ENCODE measurements around the gene DPYSL3. TPM values are rescaled to one million over a fixed set of nuclear protein-coding genes. Genes with fewer than 3 reads are reported as not detected.

The DPYSL3 gene
- total RNA-seq, 1 donor from 2014 or later, result 0.89 TPM

DNA sequence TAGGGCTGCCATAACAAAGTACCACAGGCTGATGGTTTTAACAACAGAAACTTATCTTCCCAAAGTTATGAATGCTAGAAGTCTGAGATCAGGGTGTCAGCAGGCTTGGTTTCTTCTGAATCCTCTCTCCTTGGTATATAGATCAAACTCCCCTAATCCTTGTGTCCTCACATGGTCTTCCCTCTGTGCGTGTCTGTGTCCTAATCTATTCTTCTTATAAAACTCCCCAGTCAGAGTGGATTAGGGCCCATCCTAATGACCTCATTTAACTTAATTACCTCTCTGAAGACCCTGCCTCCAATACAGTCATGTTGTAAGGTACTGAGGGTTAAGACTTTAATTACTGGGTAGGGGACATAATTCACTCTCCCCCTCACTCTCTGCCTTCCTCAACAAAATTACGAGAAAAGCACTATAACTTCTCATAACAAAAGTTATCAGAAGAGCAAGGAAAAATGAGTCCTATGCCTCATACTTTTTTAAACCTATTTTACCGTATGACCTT lies 68.6 kb downstream of the DPYSL3 start:
- no peaks in the 10 kb centered on the region for H3K36me3 Mint-ChIP-seq (ENCODE audit: low read depth)
- intact Hi-C loops (cut with micrococcal nuclease), result no loop called here
- H3K27ac Mint-ChIP-seq, result no peak overlapping the region
- DNase-seq (ENCODE audit: low spot score), result no peak
- no peaks in the 10 kb centered on the region for H3K27me3 Mint-ChIP-seq (ENCODE audit: low read depth)
- H3K4me1 Mint-ChIP-seq (ENCODE audit: low read depth), result no peaks in the 10 kb centered on the region
- no peak overlapping the region for H3K4me3 Mint-ChIP-seq (ENCODE audit: low read depth)
- H3K9me3 Mint-ChIP-seq, result no peaks in the 10 kb centered on the region

DNA sequence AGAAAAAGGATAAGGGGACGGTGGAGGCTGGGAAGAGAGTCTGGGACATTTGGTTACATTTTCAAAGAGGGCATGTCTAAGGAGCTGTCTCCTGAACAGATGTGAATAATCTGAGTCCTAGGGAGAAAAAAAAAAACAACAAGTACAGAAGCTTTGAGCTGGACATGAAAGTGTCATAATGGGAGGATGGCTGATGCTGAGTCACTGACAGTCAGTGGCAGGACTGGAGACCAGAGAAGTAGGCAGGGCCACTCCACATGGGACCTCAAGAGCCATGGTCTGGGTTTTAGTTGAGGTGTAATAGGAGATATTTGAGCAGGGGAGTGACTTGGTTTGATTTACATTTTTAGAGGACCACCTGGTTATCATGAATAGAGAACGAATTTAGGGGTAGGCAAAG lies 70.6 kb downstream of the DPYSL3 start:
- Mint-ChIP-seq H3K4me1 (ENCODE audit: low read depth) (no peaks in the 10 kb centered on the region), H3K27me3 (ENCODE audit: low read depth) (no peaks in the 10 kb centered on the region), H3K9me3 (no peaks in the 10 kb centered on the region), H3K4me3 (ENCODE audit: low read depth) (no peak overlapping the region), H3K36me3 (ENCODE audit: low read depth) (no peaks in the 10 kb centered on the region), H3K27ac (no peak overlapping the region)
- intact Hi-C loops (cut with micrococcal nuclease), result no loop called here
- DNase-seq (ENCODE audit: low spot score), result no peak

DNA sequence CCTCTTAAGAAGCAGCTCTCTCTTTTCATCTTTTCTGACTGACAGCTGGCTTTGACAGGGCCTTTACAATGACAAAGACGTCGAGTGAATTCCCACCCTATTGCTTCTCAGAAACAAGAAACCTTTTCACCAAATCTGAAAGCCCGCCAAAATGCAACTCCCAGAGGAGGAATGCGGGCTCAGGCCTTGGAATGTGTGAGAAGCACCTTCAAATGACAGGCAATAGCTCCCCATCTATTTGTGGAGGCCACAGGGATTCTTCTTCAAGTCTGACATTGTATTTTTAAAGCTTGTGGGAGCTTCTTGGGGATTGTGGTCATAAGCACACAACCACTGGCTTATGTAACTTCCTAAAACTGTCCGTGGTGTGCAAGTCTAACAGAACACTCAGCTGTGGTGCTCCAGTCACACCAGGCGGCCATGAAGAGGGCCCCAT lies 72.7 kb downstream of the DPYSL3 start:
- intact Hi-C loops (cut with micrococcal nuclease), result no loop called here
- no peaks in the 10 kb centered on the region for H3K9me3 Mint-ChIP-seq
- H3K36me3 Mint-ChIP-seq (ENCODE audit: low read depth), result no peaks in the 10 kb centered on the region
- no peak overlapping the region for H3K27ac Mint-ChIP-seq
- DNase-seq (ENCODE audit: low spot score), result no peak
- no peak overlapping the region for H3K4me3 Mint-ChIP-seq (ENCODE audit: low read depth)
- no peaks in the 10 kb centered on the region for H3K27me3 Mint-ChIP-seq (ENCODE audit: low read depth)
- no peaks in the 10 kb centered on the region for H3K4me1 Mint-ChIP-seq (ENCODE audit: low read depth)

DNA sequence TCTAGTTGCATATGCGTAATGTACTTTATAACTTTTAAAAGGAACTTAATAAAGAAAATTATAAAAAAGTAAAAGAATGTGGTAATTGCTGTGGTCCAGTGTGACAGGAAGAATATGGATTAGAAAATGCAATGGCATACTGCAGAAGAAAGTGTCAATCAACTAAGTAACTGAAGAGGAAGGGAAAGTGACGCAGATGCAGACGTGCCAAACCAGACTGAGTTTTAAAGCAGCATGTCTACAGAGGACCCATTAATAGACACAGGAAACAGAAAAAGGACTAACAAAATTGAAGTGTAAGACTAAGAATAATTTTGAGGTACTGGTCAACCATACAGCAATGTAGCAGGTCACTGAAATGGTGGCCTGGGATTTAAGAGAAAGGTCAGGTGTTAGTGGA lies 73.3 kb downstream of the DPYSL3 start:
- intact Hi-C loops (cut with micrococcal nuclease), result no loop called here

DNA sequence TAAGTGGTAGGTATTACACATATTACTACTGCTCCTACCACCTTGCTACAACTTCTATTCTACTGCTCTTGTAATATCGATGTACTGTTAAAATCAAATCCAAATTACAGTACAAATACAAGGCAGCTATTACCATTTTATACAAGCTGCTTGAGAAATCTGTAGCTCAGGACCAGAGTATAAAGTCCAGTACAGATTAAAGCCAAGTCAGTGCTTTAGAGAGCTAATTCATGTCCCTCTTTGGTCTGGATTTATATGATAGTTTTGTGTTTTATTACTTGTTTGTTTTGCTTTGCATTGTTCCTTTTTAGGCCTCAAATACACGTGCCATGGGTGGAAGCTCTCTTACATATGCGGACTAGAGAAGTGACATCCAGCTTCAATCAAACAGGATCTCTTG lies 75.8 kb downstream of the DPYSL3 start:
- DNase-seq (ENCODE audit: low spot score), result no peak
- Mint-ChIP-seq H3K4me3 (ENCODE audit: low read depth) (no peak overlapping the region), H3K4me1 (ENCODE audit: low read depth) (no peaks in the 10 kb centered on the region), H3K27me3 (ENCODE audit: low read depth) (no peaks in the 10 kb centered on the region), H3K9me3 (no peaks in the 10 kb centered on the region), H3K27ac (no peak overlapping the region), H3K36me3 (ENCODE audit: low read depth) (no peaks in the 10 kb centered on the region)
- intact Hi-C loops (cut with micrococcal nuclease), result no loop called here

More for the DNA sequence above, 73.3 kb downstream of the DPYSL3 start:
- H3K4me1 Mint-ChIP-seq (ENCODE audit: low read depth), result no peaks in the 10 kb centered on the region
- no peaks in the 10 kb centered on the region for H3K36me3 Mint-ChIP-seq (ENCODE audit: low read depth)
- H3K4me3 Mint-ChIP-seq (ENCODE audit: low read depth), result no peak overlapping the region
- H3K27ac Mint-ChIP-seq, result no peak overlapping the region
- no peak for DNase-seq (ENCODE audit: low spot score)
- H3K27me3 Mint-ChIP-seq (ENCODE audit: low read depth), result no peaks in the 10 kb centered on the region
- H3K9me3 Mint-ChIP-seq, result no peaks in the 10 kb centered on the region

DNA sequence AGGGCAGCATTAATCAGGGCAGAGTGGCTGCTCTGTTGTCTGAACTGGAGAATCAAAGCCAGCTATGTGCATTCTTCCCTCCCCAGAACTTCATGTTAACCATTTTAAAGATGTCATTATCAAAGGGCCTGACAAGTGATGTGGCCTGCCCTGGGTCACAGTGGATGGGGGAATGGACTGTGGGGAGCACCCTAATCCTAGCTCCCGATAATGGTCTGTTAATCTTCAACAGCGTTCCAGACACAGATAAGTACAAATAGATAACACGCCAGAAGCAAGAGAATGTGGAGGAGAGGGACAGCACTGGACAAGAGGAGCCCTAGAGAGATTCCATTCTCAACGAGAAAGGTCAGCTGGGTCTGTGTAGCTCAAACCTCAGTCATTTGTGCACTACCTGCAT lies 77.5 kb downstream of the DPYSL3 start:
- H3K27ac Mint-ChIP-seq, result no peak overlapping the region
- intact Hi-C loops (cut with micrococcal nuclease), result no loop called here
- H3K4me3 Mint-ChIP-seq (ENCODE audit: low read depth), result no peak overlapping the region
- no peaks in the 10 kb centered on the region for H3K9me3 Mint-ChIP-seq
- no peaks in the 10 kb centered on the region for H3K36me3 Mint-ChIP-seq (ENCODE audit: low read depth)
- no peaks in the 10 kb centered on the region for H3K27me3 Mint-ChIP-seq (ENCODE audit: low read depth)
- H3K4me1 Mint-ChIP-seq (ENCODE audit: low read depth), result no peaks in the 10 kb centered on the region
- no peak for DNase-seq (ENCODE audit: low spot score)

DNA sequence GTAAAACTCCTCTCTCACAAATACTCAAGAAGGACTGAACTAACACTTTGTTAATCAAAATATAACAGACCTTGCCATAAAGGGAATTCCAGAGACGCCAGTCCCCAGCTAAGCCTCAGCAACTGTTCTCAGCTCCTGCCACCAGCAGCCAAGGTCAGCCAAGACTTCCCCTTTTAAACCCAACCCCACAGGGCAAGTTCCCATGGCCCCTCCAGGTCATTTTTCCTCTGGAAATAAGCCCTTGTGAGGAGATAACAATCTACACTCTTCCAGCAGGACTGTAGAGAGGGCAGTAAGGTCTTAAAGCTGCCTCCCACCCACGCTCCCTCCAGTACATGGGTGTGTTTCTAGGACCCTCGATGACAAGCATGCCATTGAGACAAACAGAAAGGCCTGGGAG lies 78.3 kb downstream of the DPYSL3 start:
- Mint-ChIP-seq H3K4me1 (ENCODE audit: low read depth) (no peaks in the 10 kb centered on the region), H3K9me3 (no peaks in the 10 kb centered on the region), H3K27ac (no peak overlapping the region), H3K27me3 (ENCODE audit: low read depth) (no peaks in the 10 kb centered on the region), H3K36me3 (ENCODE audit: low read depth) (no peaks in the 10 kb centered on the region), H3K4me3 (ENCODE audit: low read depth) (no peak overlapping the region)
- intact Hi-C loops (cut with micrococcal nuclease), result no loop called here
- no peak for DNase-seq (ENCODE audit: low spot score)

DNA sequence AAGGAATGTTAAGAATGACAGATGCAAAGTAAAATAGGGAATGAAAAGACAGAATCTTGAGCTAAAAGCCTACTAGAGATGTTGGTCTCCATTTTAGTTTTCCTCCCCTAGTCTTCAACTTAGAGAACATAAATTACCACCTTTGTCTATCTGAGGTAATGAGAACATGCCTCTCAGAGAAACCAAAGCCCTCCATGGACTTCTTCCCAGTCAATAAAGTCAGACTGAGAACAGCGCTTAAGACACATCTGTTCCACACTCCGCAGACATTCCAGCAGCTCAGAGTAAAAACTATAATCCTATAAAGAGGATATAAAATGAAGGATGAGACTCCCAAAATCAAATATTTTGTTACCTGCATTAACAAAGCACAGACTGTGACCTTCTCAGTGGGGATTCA lies 79.2 kb downstream of the DPYSL3 start:
- no peak for DNase-seq (ENCODE audit: low spot score)
- Mint-ChIP-seq H3K4me1 (ENCODE audit: low read depth) (no peaks in the 10 kb centered on the region), H3K27ac (no peak overlapping the region), H3K27me3 (ENCODE audit: low read depth) (no peaks in the 10 kb centered on the region), H3K36me3 (ENCODE audit: low read depth) (no peaks in the 10 kb centered on the region), H3K9me3 (no peaks in the 10 kb centered on the region), H3K4me3 (ENCODE audit: low read depth) (no peak overlapping the region)
- intact Hi-C loops (cut with micrococcal nuclease), result no loop called here

DNA sequence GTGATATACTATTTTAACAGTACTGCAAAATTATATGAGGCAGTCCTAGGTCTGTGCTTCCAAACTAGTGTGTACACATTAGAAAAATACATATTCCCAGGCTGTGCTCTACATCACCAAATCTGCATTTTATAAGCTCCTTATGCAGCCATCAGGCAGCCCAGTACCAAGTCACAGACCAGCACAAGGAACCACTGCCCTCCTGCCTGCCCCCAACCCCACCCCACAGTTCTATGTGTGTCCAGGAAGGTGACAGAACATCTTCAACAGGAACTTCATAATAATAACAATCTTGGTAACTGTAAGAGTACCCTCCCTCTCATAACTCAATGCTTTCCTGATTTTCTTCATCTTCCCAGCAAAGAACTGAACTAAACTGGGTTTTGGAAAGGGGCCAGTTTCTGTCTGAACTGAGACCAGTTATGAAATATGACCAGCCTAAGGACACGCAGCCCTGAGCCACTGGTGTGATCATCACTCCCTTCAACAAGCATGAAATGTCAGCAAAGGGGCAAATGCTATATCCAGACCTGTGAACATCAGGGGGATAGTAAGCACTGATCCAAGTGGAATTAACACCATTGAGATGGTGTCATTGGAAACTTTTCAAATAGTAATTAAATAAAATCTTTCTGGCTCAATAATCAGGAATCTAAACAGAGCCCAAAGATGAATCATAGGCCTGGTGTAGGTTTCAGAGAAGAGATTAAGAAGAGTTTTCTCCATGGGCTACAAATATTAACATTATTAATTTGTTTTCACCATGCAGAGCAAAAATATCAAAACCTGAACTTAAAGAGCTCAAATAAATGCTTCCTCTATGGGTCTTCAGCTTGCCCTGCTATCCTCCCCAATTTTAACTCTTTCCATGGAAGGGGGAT lies 82.1 kb downstream of the DPYSL3 start:
- no peaks in the 10 kb centered on the region for H3K9me3 Mint-ChIP-seq
- H3K4me1 Mint-ChIP-seq (ENCODE audit: low read depth), result no peaks in the 10 kb centered on the region
- H3K27ac Mint-ChIP-seq, result no peak overlapping the region
- no peak overlapping the region for H3K4me3 Mint-ChIP-seq (ENCODE audit: low read depth)
- H3K27me3 Mint-ChIP-seq (ENCODE audit: low read depth), result no peaks in the 10 kb centered on the region
- DNase-seq (ENCODE audit: low spot score), result no peak
- no peaks in the 10 kb centered on the region for H3K36me3 Mint-ChIP-seq (ENCODE audit: low read depth)
- intact Hi-C loops (cut with micrococcal nuclease), result no loop called here

DNA sequence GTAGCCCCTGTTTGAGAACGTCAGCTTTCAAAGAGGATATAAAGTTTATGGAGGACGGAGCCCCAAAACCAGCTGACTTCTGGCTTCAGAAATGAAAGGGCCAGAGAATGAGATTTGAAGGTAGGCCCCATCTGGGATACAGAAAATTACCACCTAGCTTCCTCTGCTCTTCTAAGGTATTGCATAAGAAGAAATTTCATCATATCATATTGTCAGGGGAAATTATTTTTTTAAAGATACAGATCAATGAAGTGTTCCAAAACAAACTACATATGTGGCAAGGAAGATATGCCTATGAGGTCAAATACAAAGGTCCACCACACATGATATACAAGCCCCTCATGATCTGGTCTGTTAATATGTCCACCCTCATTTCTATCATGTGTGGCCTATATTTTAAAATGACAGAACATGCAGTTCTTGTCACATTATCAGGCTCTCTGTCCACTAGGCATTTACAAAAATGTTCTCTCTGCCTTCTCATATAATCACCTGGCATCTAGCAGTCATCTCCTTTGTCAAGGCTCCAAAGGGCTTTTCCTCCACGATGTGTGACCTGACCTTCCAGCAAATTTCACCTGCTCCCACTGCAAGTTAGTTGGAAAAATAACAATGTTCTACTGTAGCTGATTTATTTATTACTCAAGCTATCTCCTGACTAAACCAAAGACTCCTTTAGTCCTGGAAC lies 83.1 kb downstream of the DPYSL3 start:
- H3K27ac Mint-ChIP-seq, result no peak overlapping the region
- DNase-seq (ENCODE audit: low spot score), result no peak
- intact Hi-C loops (cut with micrococcal nuclease), result no loop called here
- no peak overlapping the region for H3K4me3 Mint-ChIP-seq (ENCODE audit: low read depth)
- no peaks in the 10 kb centered on the region for H3K36me3 Mint-ChIP-seq (ENCODE audit: low read depth)
- H3K9me3 Mint-ChIP-seq, result no peaks in the 10 kb centered on the region
- no peaks in the 10 kb centered on the region for H3K4me1 Mint-ChIP-seq (ENCODE audit: low read depth)
- H3K27me3 Mint-ChIP-seq (ENCODE audit: low read depth), result no peaks in the 10 kb centered on the region

DNA sequence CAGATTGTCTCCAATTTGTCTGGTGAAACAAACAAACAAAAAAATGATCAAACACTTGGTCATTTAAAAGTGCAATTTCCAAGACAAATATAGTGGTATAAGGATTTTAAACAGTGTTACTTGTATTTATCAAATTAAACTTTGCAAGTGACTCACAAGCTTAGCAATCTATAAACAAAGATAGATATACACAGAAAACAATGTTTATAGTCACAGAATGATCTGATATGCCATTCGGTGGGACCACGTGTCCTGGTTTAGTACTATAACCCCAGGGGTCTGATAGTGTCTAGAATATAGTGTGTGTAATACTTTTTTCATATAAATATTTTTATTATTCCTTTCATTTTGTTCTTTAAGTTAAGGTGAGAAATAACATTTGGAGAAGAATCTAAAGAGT lies 91.3 kb downstream of the DPYSL3 start:
- Mint-ChIP-seq H3K36me3 (ENCODE audit: low read depth) (no peaks in the 10 kb centered on the region), H3K27me3 (ENCODE audit: low read depth) (no peaks in the 10 kb centered on the region), H3K27ac (no peak overlapping the region), H3K9me3 (no peaks in the 10 kb centered on the region), H3K4me3 (ENCODE audit: low read depth) (no peak overlapping the region), H3K4me1 (ENCODE audit: low read depth) (no peaks in the 10 kb centered on the region)
- DNase-seq (ENCODE audit: low spot score), result no peak
- intact Hi-C loops (cut with micrococcal nuclease), result no loop called here

DNA sequence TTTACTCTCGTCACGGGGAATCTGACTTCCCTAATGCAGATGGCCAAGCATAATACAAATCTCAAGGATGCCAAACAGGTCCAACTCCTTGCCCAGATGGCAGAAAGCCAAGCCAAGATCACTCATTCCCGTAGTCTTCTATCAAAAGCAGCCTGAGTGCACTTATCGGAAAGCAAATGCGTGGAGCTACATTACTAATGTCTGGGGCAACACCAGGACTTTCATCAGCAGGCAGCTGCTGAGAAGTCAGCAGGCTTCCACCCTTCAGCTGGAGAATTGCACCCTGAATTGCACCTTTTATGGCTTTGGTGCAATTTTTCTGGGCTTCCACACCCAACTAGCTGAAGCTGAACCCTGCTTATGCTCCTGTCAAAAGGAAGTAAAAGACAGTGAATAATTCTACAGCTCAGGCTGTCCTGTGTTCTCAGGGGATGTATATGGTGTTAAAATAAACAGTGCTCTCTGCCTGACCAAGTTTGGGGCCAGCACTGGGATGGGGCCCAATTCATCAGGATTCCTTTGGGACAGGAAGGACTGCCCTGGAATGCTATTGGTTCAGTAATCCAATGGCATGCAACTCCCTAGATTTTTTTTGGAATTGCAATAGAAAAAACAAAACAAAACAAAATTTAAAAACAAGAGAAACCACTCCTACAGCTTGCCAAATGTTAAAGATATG lies 92.6 kb downstream of the DPYSL3 start:
- intact Hi-C loops (cut with micrococcal nuclease), result no loop called here
- Mint-ChIP-seq H3K27ac (no peak overlapping the region), H3K36me3 (ENCODE audit: low read depth) (no peaks in the 10 kb centered on the region)

DNA sequence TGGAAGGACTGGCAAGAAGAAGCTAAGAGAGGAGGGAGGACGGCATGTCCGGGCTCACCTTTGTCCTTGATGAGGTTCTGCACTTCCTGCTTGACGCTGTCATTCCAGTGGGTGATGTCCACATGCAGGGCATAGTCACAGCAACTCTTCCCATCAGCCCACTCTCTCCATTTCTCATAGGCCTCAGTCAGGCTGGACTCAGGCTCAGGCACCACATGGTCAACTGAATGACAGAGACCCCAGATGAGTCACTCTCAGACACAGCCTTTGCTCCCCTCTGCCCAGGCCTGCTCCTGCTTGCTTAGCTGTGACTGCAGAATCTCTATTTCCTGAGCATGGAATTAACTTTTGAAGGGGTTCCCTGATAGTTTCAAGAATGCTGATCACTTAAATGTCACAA lies 94.2 kb downstream of the DPYSL3 start:
- Mint-ChIP-seq H3K27ac (no peak overlapping the region), H3K4me3 (ENCODE audit: low read depth) (no peak overlapping the region), H3K4me1 (ENCODE audit: low read depth) (no peaks in the 10 kb centered on the region), H3K27me3 (ENCODE audit: low read depth) (no peaks in the 10 kb centered on the region), H3K36me3 (ENCODE audit: low read depth) (no peaks in the 10 kb centered on the region), H3K9me3 (no peaks in the 10 kb centered on the region)
- intact Hi-C loops (cut with micrococcal nuclease), result no loop called here
- no peak for DNase-seq (ENCODE audit: low spot score)

More for the DNA sequence above, 92.6 kb downstream of the DPYSL3 start:
- no peak for DNase-seq (ENCODE audit: low spot score)
- no peak overlapping the region for H3K4me3 Mint-ChIP-seq (ENCODE audit: low read depth)
- no peaks in the 10 kb centered on the region for H3K27me3 Mint-ChIP-seq (ENCODE audit: low read depth)
- H3K9me3 Mint-ChIP-seq, result no peaks in the 10 kb centered on the region
- H3K4me1 Mint-ChIP-seq (ENCODE audit: low read depth), result no peaks in the 10 kb centered on the region

Data from activated T-helper 2 cell treated with anti-CD3 and anti-CD28 coated beads, Interferon-gamma antibody, Interleukin-2, Interleukin-4, amounts not matched to agents 10 μg/mL and 5 μg/mL and 100 μg/mL, durations not matched to agents 14 hours and 24 hours and 36 hours (primary cell).